ENCODE results near the gene STAMBPL1.
"Not testable (repeated sequence)": the region's sequence is repeated elsewhere in the genome, so short reads cannot be mapped to it uniquely, and the experiment has no call there.

Gene STAMBPL1

DNA sequence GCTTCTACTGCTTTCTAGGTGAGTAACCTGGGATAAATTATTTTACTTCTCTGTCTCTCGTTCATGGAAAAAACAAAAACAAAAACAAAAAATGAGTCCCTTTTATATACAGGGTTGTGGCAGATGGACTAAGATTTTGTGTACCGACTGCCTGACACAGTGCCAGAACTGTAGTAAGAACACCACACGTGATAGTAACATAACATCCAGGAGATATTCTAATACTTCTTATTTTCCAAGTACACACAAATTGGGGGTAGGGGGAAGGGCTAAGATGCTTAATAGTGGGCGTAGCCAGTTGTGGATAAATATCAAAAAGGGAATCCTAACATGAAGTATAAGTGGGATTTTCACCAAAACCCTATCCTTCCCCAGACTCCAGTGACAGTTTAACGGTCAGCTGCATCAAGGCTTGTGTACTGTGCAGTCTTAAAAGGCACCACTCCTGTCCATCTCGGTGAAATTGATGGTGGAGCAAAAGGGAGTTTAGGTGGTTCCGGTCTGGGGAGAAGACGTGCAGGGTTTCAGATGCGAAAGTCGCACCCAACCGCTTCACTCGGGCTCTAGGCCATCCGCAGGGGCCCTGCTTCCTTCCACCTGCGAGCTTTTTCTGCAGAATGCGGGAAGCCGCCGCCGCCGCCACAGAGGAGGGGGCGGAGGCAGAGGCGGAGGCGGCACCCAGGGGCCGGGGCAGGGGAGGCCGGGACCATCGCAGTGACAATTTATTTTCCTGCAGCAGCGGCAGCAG is at the start of gene STAMBPL1:
TSS of gene STAMBPL1 (plus strand) at position 712 of the 748 bp plus-strand sequence. CDS start 21,464 bp downstream, outside the sequence.
- DNase-seq = peak; percentile 27

DNA sequence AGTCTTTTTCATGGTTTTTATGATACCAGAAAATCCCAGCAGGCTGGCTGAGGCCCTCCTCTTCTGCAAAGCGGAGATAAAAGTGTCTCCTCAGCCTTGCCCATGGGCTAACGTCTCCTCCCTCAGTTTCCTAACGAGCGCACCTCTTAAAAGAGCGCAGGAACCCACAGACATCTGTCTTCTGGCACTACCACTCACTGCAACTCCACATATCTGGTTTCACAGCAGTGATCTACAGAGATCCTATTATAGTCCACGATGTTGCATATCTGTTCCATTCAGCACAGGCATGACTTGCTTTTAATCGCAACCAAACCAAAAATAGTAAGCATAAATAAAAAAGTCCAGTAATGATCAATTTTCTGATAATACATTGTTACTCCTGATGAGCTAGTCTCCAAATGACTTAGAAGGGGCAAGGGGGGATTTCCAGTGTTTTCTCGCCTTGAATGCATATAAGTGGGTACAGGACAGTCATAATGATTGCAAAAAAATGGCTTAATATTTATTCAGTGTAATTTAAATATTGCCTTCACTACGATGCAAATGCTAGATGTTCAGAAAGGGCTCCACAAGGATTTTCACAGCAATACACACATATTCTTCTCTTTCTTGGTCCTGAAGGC is 49.3 kb upstream of the STAMBPL1 start:
- DNase-seq = peak; percentile 81

- no peak for DNase-seq
Measured at GRCh38 chr10:88831709-88832108, 48.3 kb upstream of the STAMBPL1 start.

- no peak for DNase-seq
Measured at GRCh38 chr10:88832376-88832775, 47.7 kb upstream of the STAMBPL1 start.

DNA sequence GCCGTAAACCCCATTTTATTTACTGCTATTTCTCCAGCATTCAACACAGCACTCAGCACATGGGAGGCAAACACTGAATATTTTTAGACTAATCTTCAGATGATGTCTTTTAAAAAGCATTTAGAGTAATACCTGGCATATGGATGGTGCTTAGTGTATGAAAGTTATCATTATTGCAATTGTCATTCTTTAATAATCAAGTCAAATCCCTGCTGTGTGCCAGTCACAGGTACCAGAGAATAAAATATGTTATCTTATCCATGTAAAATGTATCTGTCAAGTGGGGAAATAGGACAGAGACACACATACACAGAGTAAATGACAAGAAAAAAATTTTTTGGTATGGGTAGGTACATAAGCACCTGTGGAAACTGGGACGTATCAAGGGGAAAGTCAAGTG is 46.9 kb upstream of the STAMBPL1 start:
- no peak for DNase-seq

GRCh38 chr10:88833723-88834122 is 46.3 kb upstream of the STAMBPL1 start:
- no peak for DNase-seq

- peak; percentile 86 for DNase-seq
Measured at GRCh38 chr10:88835096-88835909, 44.7 kb upstream of the STAMBPL1 start.

GRCh38 chr10:88835910-88836221 is 44.2 kb upstream of the STAMBPL1 start:
- no peak for DNase-seq

GRCh38 chr10:88837632-88838031 is 42.4 kb upstream of the STAMBPL1 start:
- DNase-seq = not testable (repeated sequence)

DNA sequence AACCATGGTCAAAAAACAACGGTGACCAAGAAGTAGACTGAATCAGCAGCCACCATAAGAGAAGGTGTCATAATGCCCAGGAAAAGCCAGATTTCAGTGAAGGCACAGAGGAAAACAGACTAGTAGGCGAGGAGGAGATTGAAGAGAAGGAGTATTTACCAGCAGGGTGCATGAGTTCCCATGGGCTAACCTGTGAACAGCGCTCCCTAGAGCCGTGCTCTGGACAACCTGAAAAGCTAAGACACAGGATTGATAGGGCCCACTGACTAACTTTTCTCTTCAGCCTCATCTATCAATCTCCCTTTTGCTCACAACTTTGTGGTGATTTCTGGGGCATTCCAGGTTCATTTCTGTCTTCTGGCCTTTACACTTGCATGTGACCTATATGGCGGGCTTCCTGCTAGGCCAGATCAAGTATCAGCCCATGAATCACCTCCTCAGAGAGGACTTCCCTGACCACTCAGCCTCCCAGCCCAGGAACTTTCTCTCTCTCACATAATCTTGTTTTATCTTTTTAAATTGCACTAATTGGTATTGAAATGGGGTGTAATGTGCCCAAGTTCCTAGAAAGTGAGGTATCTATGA is 41.2 kb upstream of the STAMBPL1 start:
- no peak for DNase-seq

- DNase-seq = no peak
Measured at GRCh38 chr10:88840104-88840503, 39.9 kb upstream of the STAMBPL1 start.

- DNase-seq = no peak
Measured at GRCh38 chr10:88840881-88841280, 39.2 kb upstream of the STAMBPL1 start.

DNA sequence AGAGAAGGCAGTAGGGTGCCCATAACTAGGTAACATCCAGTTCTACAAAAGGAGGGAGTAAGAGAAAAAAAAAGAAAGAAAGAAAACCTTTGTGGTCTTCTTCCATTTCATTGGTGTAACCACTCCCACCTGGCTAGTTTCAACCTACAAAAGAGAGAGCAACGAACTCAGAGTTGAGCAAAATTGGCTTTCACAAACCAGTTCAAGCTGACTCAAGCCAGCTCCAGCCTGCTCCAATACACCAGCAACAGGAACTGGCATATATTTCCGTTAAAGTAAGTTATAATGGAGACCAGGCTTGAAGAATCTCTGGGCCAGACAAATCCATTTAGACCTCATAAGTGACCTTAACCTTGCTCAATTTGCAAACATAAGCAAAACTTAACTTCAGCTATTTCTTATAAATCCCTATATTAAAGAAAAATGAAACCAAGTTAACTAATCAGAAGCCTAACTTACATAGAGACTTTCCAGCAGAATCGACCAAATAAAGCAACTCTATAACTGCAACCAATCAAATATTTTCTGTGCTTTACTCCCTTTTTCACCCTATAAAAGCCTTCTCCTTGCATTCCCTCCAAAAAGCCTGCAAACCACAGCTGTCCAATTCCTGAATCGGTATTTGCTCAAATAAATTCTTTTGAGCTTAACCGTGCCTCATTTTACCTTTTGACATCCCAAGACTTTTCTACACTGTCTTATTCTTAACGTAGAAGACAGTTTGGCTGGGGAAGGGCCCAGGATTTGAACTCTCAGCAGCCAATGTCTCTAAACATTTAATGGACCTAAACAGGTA is 38.5 kb upstream of the STAMBPL1 start:
- DNase-seq = no peak

GRCh38 chr10:88843171-88843570 is 36.9 kb upstream of the STAMBPL1 start:
- no peak for DNase-seq

DNA sequence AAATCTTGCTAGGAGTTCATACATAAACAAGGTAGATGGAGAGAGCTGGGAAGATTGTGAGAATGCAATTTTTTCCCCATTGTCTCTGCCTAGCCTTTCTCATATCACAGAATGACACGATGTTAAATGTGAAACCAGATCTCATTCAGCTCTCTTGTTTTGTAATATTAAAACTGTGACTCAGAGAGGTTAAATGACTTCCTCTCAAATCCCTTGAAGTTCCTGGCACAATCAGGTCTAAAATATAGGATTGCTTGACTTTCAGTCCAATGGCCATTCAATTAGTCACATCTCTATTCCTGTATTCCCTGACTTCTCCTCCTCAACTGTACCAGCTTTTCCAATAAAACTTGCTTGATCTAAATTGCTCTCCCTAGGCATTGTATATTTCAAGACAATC is 31.5 kb upstream of the STAMBPL1 start:
- DNase-seq = no peak

DNA sequence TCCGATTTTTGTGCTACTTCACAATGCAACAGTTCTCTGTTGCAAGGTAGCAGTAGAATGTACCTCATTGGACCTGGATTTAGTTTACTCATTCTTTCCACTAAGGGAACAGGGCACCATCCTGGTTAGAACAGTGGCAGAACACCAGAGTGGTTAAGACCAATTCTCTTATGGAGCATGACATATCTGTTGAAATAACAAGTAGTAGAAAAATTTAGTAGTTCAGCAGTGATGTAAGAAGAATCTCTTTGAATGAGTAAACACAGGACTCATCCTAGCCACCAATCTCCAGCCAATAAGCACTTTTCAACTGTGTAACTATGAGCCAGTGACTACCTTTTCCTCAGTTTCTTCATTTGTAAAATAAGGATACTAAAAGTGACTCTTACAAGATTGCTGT is 30.8 kb upstream of the STAMBPL1 start:
- DNase-seq = no peak

- DNase-seq = no peak
Measured at GRCh38 chr10:88850712-88851111, 29.3 kb upstream of the STAMBPL1 start.

DNA sequence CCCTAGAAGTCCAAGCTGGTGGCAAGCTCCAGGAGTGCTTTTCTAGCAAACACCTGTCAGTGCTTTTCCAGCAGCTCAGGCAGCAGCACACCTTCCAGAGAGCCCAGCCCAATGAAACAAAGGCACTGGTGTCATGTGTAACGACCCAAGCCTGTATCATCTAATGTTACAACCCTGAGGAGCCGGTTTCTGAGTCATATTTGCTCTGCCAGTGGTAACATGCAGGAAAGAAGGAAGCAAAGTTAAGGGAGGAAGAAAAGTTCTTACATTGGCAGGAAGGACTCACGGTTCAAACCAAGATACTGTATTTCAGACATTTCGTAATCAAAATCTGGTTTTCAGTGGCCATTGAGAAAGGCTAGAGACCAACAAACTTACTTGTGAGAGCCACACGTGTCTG is 28.3 kb upstream of the STAMBPL1 start, which contains the start of gene ANKRD22:
TSS of gene ANKRD22 (minus strand) at position 139 of the 400 bp plus-strand sequence. CDS start 237 bp downstream, outside the sequence.
- no peak for DNase-seq

- DNase-seq = no peak
Measured at GRCh38 chr10:88852327-88852726, 27.7 kb upstream of the STAMBPL1 start.

GRCh38 chr10:88853155-88853881 is 26.7 kb upstream of the STAMBPL1 start:
- no peak for DNase-seq

DNA sequence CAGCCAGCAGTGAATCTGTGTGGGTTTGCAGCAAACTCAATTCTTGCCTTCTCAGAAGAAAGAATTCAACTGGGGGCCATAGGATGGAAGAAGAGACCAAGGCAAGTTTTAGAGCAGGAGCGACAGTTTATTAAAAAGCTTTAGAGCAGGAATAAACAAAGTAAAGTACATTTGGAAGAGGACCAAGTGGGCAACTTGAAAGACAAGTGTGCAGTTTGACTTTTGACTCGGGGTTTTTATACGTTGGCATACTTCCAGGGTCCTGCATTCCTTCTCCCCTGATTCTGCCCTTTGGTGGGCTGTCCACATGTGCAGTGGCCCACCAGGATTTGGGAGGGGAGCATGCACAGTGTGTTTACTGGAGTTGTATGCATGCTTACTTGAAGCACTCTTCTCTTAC is 25.4 kb upstream of the STAMBPL1 start:
- DNase-seq = no peak

GRCh38 chr10:88857831-88858230 is 22.2 kb upstream of the STAMBPL1 start:
- DNase-seq = no peak
